H9 (cell line): ENCODE data around the gene NOS1AP. TPM values are rescaled to one million over a fixed set of nuclear protein-coding genes. Genes with fewer than 3 reads are reported as not detected.

Experiments
- DNase-seq: peaks from one replicate; pipeline ENCODE4 v3.0.0-alpha.2; 2017
- H2AFZ ChIP-seq: one replicate; pipeline ENCODE4 v1.6.1; 2013; ENCODE audit warnings: mild to moderate bottlenecking, low read length, control low read depth, moderate library complexity
- H2AK5ac ChIP-seq: 2 replicates; pipeline ENCODE4 v1.6.1; 2013; ENCODE audit warnings: low read length, control low read depth, mixed read lengths; ENCODE audit not compliant: insufficient read length
- H2BK120ac ChIP-seq: one replicate; pipeline ENCODE4 v1.6.1; 2013; ENCODE audit warnings: low read depth, mild to moderate bottlenecking, low read length, control low read depth, inconsistent platforms; ENCODE audit not compliant: poor library complexity, severe bottlenecking
- H2BK12ac ChIP-seq: 2 replicates; pipeline ENCODE4 v1.6.1; 2013; ENCODE audit warnings: low read length, control low read depth, mixed read lengths, low read depth; ENCODE audit not compliant: insufficient read length
- H2BK15ac ChIP-seq: 2 replicates; pipeline ENCODE4 v1.6.1; 2013; ENCODE audit warnings: low read depth, low read length, control low read depth
- H2BK20ac ChIP-seq: one replicate; pipeline ENCODE4 v1.6.1; 2013; ENCODE audit warnings: low read depth, mild to moderate bottlenecking, low read length, control low read depth, inconsistent platforms; ENCODE audit not compliant: poor library complexity, severe bottlenecking
- H2BK5ac ChIP-seq: 2 replicates; pipeline ENCODE4 v1.6.1; 2013; ENCODE audit warnings: low read length, control low read depth, mixed read lengths; ENCODE audit not compliant: insufficient read length
- H3K14ac ChIP-seq: 2 replicates; pipeline ENCODE4 v1.6.1; 2013; ENCODE audit warnings: low read length, control low read depth; ENCODE audit not compliant: insufficient read depth
- H3K18ac ChIP-seq: 2 replicates; pipeline ENCODE4 v1.6.1; 2013; ENCODE audit warnings: low read depth, mild to moderate bottlenecking, mixed read lengths, low read length, control low read depth; ENCODE audit not compliant: insufficient read length
- H3K23ac ChIP-seq: 2 replicates; pipeline ENCODE4 v1.6.1; 2013; ENCODE audit warnings: low read length, control low read depth, mixed read lengths, low read depth; ENCODE audit not compliant: insufficient read length
- H3K23me2 ChIP-seq: 2 replicates; pipeline ENCODE4 v1.6.1; 2013; ENCODE audit warnings: low read depth, mild to moderate bottlenecking, mixed read lengths, low read length, control low read depth; ENCODE audit not compliant: insufficient read length, poor library complexity, severe bottlenecking
- H3K27ac ChIP-seq: 2 replicates; pipeline ENCODE4 v1.5.1; 2013; ENCODE audit warnings: low read length, control low read depth, mixed read lengths, low read depth; ENCODE audit not compliant: insufficient read length
- H3K27me3 ChIP-seq: 2 replicates; pipeline ENCODE4 v1.6.1; 2013; ENCODE audit warnings: low read length, control low read depth, inconsistent platforms; ENCODE audit not compliant: insufficient read depth
- H3K4ac ChIP-seq: 2 replicates; pipeline ENCODE4 v1.6.1; 2013; ENCODE audit warnings: low read depth, mild to moderate bottlenecking, control low read depth, inconsistent platforms, low read length, moderate library complexity
- H3K4me1 ChIP-seq: 2 replicates; pipeline ENCODE4 v1.6.1; 2013; ENCODE audit warnings: low read length, control low read depth, inconsistent platforms; ENCODE audit not compliant: insufficient read depth
- H3K4me2 ChIP-seq: 2 replicates; pipeline ENCODE4 v1.6.1; 2013; ENCODE audit warnings: low read length, control low read depth, mixed read lengths; ENCODE audit not compliant: insufficient read length, insufficient read depth
- H3K56ac ChIP-seq: 2 replicates; pipeline ENCODE4 v1.6.1; 2013; ENCODE audit warnings: low read depth, mild to moderate bottlenecking, mixed read lengths, low read length, control low read depth; ENCODE audit not compliant: insufficient read length
- H3K79me1 ChIP-seq: 2 replicates; pipeline ENCODE4 v1.6.1; 2013; ENCODE audit warnings: low read depth, mild to moderate bottlenecking, moderate library complexity, low read length, control low read depth, inconsistent platforms; ENCODE audit not compliant: insufficient read depth, poor library complexity, severe bottlenecking
- H3K79me2 ChIP-seq: 2 replicates; pipeline ENCODE4 v1.6.1; 2013; ENCODE audit warnings: low read length, control low read depth, inconsistent platforms; ENCODE audit not compliant: insufficient read depth
- H3K9ac ChIP-seq: 2 replicates; pipeline ENCODE4 v1.6.1; 2013; ENCODE audit warnings: low read length, control low read depth, mixed read lengths; ENCODE audit not compliant: insufficient read length; ENCODE audit errors: extremely low read depth
- H3K9me3 ChIP-seq: one replicate; pipeline ENCODE4 v1.6.1; 2013; ENCODE audit warnings: low read depth, low read length, inconsistent platforms; ENCODE audit not compliant: control insufficient read depth
- H3T11ph ChIP-seq: one replicate; pipeline ENCODE4 v1.6.1; 2013; ENCODE audit warnings: mild to moderate bottlenecking, low read length, control low read depth, inconsistent platforms
- H4K20me1 ChIP-seq: one replicate; pipeline ENCODE4 v1.6.1; 2013; ENCODE audit not compliant: control insufficient read depth, insufficient read length, insufficient read depth
- H4K5ac ChIP-seq: 2 replicates; pipeline ENCODE4 v1.6.1; 2013; ENCODE audit warnings: low read depth, mild to moderate bottlenecking, mixed read lengths, low read length, control low read depth; ENCODE audit not compliant: insufficient read length
- H4K8ac ChIP-seq: replicated peaks from 2 replicates; pipeline ENCODE4 v1.6.1; 2013; ENCODE audit warnings: low read length, control low read depth, mixed read lengths, low read depth; ENCODE audit not compliant: insufficient read length
- H4K91ac ChIP-seq: 2 replicates; pipeline ENCODE4 v1.6.1; 2013; ENCODE audit warnings: low read depth, mild to moderate bottlenecking, moderate library complexity, mixed read lengths, low read length, control low read depth; ENCODE audit not compliant: insufficient read length
- H3K27ac Mint-ChIP-seq, 3 experiments: 2 replicates in 2 of 3; 3 replicates in 1 of 3; pipeline ENCODE4 v1.8.0; 2020 to 2021; ENCODE audit warnings: mixed read lengths in 3 of 3, mild to moderate bottlenecking in 1 of 3, moderate library complexity in 1 of 3
- H3K27me3 Mint-ChIP-seq: 2 replicates; pipeline ENCODE4 v1.8.0; 2021; ENCODE audit warnings: low read depth, mild to moderate bottlenecking, moderate library complexity, mixed read lengths
- H3K36me3 Mint-ChIP-seq, 3 experiments: 2 replicates in 2 of 3; 3 replicates in 1 of 3; pipeline ENCODE4 v1.8.0; 2020 to 2021; ENCODE audit warnings: low read depth in 3 of 3, mixed read lengths in 3 of 3; ENCODE audit not compliant: insufficient read depth in 1 of 3
- H3K4me1 Mint-ChIP-seq, 2 experiments: 2 replicates each; pipeline ENCODE4 v1.8.0; 2020; ENCODE audit warnings: mixed read lengths in 2 of 2
- H3K4me3 Mint-ChIP-seq, 2 experiments: 2 replicates in 1 of 2; 3 replicates in 1 of 2; pipeline ENCODE4 v1.8.0; 2020 to 2021; ENCODE audit warnings: mild to moderate bottlenecking in 2 of 2, mixed read lengths in 2 of 2, moderate library complexity in 1 of 2
- H3K9me3 Mint-ChIP-seq, 2 experiments: 2 replicates in 1 of 2; 3 replicates in 1 of 2; pipeline ENCODE4 v1.8.0; 2020; ENCODE audit warnings: mild to moderate bottlenecking in 2 of 2, mixed read lengths in 2 of 2, moderate library complexity in 1 of 2
- WGBS: extraction: QIAGEN DNeasy Blood & Tissue Kit; methylation state at CpG from one replicate; pipeline ENCODE4 v1.1.7; 2013; ENCODE audit warnings: missing lambda C conversion rate, low lambda C conversion rate, mixed read lengths; ENCODE audit not compliant: insufficient read length; ENCODE audit errors: extremely low coverage; 5-methylcytosine and 5-hydroxymethylcytosine counted together
- total RNA-seq: library from RNA; stranded (reverse); gene quantifications from 2 replicates; pipeline ENCODE4 v1.2.1, GENCODE V29; 2021
- TF ChIP-seq, protein P1 (sequence below): fragments of 200-600 bp; sonication (generic); conservative IDR thresholded peaks from 3 replicates; pipeline ENCODE4 v1.8.0; 2021; ENCODE audit warnings: antibody characterized with exemption, mild to moderate bottlenecking

NOS1AP gene
- total RNA-seq, 1 experiment from 2014 or later: 8.4 TPM

DNA sequence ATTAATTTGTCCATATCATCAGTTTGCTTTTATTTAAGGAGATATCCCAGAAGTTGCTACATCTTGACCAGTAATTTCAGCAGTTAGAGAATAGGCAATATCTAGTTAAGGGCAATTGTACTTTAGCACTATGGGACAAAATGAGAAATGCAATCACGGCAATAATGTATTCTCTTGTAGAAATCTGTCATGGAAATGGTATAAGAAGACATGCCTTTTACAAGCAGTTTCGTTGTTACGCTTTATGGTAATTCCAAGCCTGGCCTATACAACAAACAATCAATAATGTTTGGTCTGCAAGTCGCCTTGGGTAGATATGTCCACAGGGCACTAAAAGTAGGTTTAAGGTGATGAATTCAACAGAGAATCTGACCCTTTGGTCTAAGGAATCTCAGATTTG is 1.2 kb upstream of the NOS1AP start:
- no peak overlapping the region for H3K9ac ChIP-seq
- H4K20me1 ChIP-seq: no peaks in the 10 kb centered on the region
- H2BK12ac ChIP-seq: no peak overlapping the region
- peaks cover 5% of the 10 kb centered on the region for H3K27me3 Mint-ChIP-seq
- DNase-seq: no peak
- H4K5ac ChIP-seq: no peak overlapping the region
- peaks cover 37 to 38% of the 10 kb centered on the region in 2 experiments for H3K4me1 Mint-ChIP-seq
- peaks cover 5% of the 10 kb centered on the region; the same call in 1 of the 2 replicates for H3K79me2 ChIP-seq
- H3K4me2 ChIP-seq: no peak overlapping the region
- peaks cover 9% of the 10 kb centered on the region for H3K4me1 ChIP-seq
- H2BK20ac ChIP-seq: no peak overlapping the region
- no peak overlapping the region for H2BK15ac ChIP-seq
- H3K18ac ChIP-seq: no peak overlapping the region
- peaks cover 2% of the 10 kb centered on the region for H3K79me1 ChIP-seq
- H3K27me3 ChIP-seq: no peaks in the 10 kb centered on the region
- H2AFZ ChIP-seq: no peak overlapping the region
- no peak overlapping the region for H4K91ac ChIP-seq
- no peak overlapping the region for H3K56ac ChIP-seq
- no peak overlapping the region for H3K4ac ChIP-seq
- H3K36me3 Mint-ChIP-seq: peaks cover 0 to 5% (median 0%) of the 10 kb centered on the region in 3 experiments; a peak in 2 of 7 replicates
- H3K4me3 Mint-ChIP-seq: peak overlapping the region; percentile 79 to 83; a peak in 4 of 5 replicates
- no peaks in the 10 kb centered on the region for H3K9me3 Mint-ChIP-seq
- no peak overlapping the region for H3T11ph ChIP-seq
- TF ChIP-seq, protein P1, sequence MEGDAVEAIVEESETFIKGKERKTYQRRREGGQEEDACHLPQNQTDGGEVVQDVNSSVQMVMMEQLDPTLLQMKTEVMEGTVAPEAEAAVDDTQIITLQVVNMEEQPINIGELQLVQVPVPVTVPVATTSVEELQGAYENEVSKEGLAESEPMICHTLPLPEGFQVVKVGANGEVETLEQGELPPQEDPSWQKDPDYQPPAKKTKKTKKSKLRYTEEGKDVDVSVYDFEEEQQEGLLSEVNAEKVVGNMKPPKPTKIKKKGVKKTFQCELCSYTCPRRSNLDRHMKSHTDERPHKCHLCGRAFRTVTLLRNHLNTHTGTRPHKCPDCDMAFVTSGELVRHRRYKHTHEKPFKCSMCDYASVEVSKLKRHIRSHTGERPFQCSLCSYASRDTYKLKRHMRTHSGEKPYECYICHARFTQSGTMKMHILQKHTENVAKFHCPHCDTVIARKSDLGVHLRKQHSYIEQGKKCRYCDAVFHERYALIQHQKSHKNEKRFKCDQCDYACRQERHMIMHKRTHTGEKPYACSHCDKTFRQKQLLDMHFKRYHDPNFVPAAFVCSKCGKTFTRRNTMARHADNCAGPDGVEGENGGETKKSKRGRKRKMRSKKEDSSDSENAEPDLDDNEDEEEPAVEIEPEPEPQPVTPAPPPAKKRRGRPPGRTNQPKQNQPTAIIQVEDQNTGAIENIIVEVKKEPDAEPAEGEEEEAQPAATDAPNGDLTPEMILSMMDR: no peak
- no peak overlapping the region for H4K8ac ChIP-seq
- no peak overlapping the region for H2BK120ac ChIP-seq
- peaks cover 16% of the 10 kb centered on the region for H3K23me2 ChIP-seq
- no CpG with 5 or more reads among the region's 4 CpGs for WGBS
- H3K9me3 ChIP-seq: no peaks in the 10 kb centered on the region
- no peak overlapping the region for H3K23ac ChIP-seq
- H3K27ac Mint-ChIP-seq: no peak overlapping the region
- no peak overlapping the region for H2BK5ac ChIP-seq
- no peak overlapping the region for H2AK5ac ChIP-seq
- no peak overlapping the region for H3K27ac ChIP-seq
- no peak overlapping the region for H3K14ac ChIP-seq
